ENCODE data around the gene CBFA2T2. TPM values are rescaled to one million over a fixed set of nuclear protein-coding genes. Genes with fewer than 3 reads are reported as not detected.

CBFA2T2 gene
- total and polyA plus RNA-seq, 12 donors: 5.3 to 16.7 (median 9.4) TPM

GRCh38 chr20:33472868-33473435 is 16.9 kb upstream of the CBFA2T2 start:
- H3K27ac ChIP-seq: no peak overlapping the region
- no peak overlapping the region for H3K4me3 ChIP-seq
- no peaks in the 10 kb centered on the region for H3K36me3 ChIP-seq (replicated peaks in 1 of 2)
- TF ChIP-seq POLR2A (IDR thresholded peaks at IDR 0.05): no peak
- TF ChIP-seq, protein P1, sequence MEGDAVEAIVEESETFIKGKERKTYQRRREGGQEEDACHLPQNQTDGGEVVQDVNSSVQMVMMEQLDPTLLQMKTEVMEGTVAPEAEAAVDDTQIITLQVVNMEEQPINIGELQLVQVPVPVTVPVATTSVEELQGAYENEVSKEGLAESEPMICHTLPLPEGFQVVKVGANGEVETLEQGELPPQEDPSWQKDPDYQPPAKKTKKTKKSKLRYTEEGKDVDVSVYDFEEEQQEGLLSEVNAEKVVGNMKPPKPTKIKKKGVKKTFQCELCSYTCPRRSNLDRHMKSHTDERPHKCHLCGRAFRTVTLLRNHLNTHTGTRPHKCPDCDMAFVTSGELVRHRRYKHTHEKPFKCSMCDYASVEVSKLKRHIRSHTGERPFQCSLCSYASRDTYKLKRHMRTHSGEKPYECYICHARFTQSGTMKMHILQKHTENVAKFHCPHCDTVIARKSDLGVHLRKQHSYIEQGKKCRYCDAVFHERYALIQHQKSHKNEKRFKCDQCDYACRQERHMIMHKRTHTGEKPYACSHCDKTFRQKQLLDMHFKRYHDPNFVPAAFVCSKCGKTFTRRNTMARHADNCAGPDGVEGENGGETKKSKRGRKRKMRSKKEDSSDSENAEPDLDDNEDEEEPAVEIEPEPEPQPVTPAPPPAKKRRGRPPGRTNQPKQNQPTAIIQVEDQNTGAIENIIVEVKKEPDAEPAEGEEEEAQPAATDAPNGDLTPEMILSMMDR (IDR thresholded peaks at IDR 0.05): no peak
- intact Hi-C loops (cut with DNase I): no loop called here
- no peaks in the 10 kb centered on the region for H3K9me3 ChIP-seq (replicated peaks in 1 of 3)
- H3K27me3 ChIP-seq: no peaks in the 10 kb centered on the region
- WGBS, 4 donors: 80 to 87% (median 83%) methylated on average over 7 of the region's 7 CpGs
- no peaks in the 10 kb centered on the region for H3K4me1 ChIP-seq (replicated peaks in 1 of 2)
- DNase-seq: no peak

DNA sequence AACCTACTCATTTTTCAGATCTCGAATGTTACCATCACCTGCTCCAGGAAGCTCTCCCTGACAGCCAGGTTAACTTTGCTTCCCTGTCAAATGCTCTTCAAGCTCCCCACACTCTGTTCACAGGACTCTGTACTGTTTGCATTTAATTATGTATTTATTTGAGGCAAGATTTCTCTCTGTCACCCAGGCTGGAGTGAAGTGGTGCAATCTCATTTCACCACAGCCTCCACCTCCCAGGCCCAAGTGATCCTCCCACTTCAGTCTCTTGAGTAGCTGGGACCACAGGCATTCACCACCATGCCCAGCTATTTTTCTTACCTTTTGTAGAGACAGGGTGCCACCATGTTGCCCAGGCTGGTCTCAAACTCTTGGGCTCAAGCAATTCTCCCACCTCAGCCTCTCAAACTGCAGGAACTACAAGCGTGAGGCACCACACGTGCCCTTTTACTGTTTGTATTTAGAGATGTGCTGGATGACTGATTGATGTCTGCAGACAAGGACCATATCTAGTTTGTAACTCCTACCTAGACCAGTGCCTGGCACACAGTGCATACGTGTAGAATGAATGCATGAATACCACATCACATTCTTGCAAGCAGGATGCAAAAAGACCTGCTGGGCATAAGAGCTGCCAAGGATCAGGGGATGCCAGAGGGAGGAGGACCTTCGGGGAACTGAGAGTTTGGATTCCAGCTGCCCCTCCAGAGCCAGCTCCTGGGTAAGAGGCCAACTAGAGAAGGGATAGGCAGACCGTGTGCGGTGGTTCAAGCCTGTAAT is 15.6 kb upstream of the CBFA2T2 start:
- no peak for DNase-seq
- TF ChIP-seq, protein P1 (IDR thresholded peaks at IDR 0.05): no peak
- TF ChIP-seq POLR2A (IDR thresholded peaks at IDR 0.05): no peak
- H3K9me3 ChIP-seq (replicated peaks in 1 of 3): no peaks in the 10 kb centered on the region
- no peaks in the 10 kb centered on the region for H3K4me1 ChIP-seq (replicated peaks in 1 of 2)
- no peaks in the 10 kb centered on the region for H3K27me3 ChIP-seq
- H3K4me3 ChIP-seq: no peak overlapping the region
- H3K27ac ChIP-seq: no peak overlapping the region
- 76 to 86% (median 80%) methylated on average over 6 to 7 of the region's 7 CpGs for WGBS, 4 donors
- intact Hi-C loops (cut with DNase I): no loop called here
- no peaks in the 10 kb centered on the region for H3K36me3 ChIP-seq (replicated peaks in 1 of 2)

- 84 to 91% (median 87%) methylated on average over 11 of the region's 11 CpGs for WGBS, 4 donors
- no peak for DNase-seq
- Histone ChIP-seq H3K27ac (no peak overlapping the region), H3K27me3 (no peaks in the 10 kb centered on the region), H3K4me3 (no peak overlapping the region), H3K4me1 (replicated peaks in 1 of 2) (no peaks in the 10 kb centered on the region), H3K36me3 (replicated peaks in 1 of 2) (no peaks in the 10 kb centered on the region), H3K9me3 (replicated peaks in 1 of 3) (no peaks in the 10 kb centered on the region)
- no peak for TF ChIP-seq POLR2A (IDR thresholded peaks at IDR 0.05)
- TF ChIP-seq, protein P1 (IDR thresholded peaks at IDR 0.05): no peak
- intact Hi-C loops (cut with DNase I): no loop called here
These were observed 14.9 kb upstream of the CBFA2T2 start for GRCh38 chr20:33474963-33475362.

DNA sequence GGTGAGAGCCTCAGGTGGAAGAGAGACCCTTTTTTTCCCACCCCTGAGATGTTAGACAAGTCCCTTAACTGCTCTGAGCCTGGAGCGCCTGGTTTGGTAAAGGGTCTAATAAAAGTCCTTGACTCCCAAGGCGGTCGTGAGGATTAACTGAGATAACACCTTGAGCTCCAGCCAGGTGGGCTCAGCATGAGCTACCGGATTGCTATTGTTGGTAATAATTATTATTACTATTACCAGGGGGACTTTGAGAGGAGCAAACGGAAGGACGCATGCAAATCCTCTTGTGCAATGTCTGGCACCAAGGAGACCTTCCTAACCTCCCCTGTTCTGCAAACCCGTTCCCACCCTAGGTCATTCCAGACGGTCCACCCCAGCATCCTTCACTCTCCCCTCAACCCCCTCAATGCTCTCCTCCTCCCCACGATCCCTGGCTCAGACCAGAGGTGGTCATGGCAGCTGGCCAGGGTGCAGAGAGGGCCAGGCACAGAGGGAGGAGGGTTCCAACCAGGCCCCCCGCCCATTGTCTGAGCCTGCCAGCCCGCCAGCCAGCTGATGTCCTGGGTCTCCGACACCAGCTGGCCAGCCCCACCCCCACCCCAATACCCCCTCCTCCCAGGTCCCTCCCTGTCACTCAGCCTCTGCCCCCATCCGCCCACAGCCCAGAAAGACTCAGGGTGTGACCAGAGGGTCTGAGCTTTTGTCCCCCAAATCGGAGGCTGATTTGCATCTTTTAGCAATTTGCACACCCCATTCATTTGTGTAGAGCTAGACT is 14.3 kb upstream of the CBFA2T2 start:
- H3K4me1 ChIP-seq (replicated peaks in 1 of 2): no peaks in the 10 kb centered on the region
- no peak overlapping the region for H3K4me3 ChIP-seq
- WGBS, 4 donors: 38 to 59% (median 45%) methylated on average over 10 to 14 of the region's 14 CpGs
- H3K9me3 ChIP-seq (replicated peaks in 1 of 3): no peaks in the 10 kb centered on the region
- no peak overlapping the region for H3K27ac ChIP-seq
- intact Hi-C loops (cut with DNase I): no loop called here
- TF ChIP-seq POLR2A (IDR thresholded peaks at IDR 0.05): no peak
- TF ChIP-seq, protein P1 (IDR thresholded peaks at IDR 0.05): no peak
- no peaks in the 10 kb centered on the region for H3K27me3 ChIP-seq
- DNase-seq: no peak
- no peaks in the 10 kb centered on the region for H3K36me3 ChIP-seq (replicated peaks in 1 of 2)
